GM12875 (cell line): ENCODE results near the gene KLHL4.
"Not testable (repeated sequence)": the region's sequence is repeated elsewhere in the genome, so short reads cannot be mapped to it uniquely, and the experiment has no call there.

Experiments
- H3K4me3 ChIP-seq: one replicate; pipeline ENCODE4 v1.5.1; 2011; ENCODE audit warnings: low read depth, low read length, control low read depth
- TF ChIP-seq, protein P1 (sequence below): IDR thresholded peaks from 2 replicates; pipeline ENCODE4 v1.5.1; 2011; ENCODE audit warnings: low read depth, mild to moderate bottlenecking, control low read depth, inconsistent platforms, low read length, moderate library complexity, borderline replicate concordance; ENCODE audit not compliant: insufficient read depth

Gene KLHL4, protein sequence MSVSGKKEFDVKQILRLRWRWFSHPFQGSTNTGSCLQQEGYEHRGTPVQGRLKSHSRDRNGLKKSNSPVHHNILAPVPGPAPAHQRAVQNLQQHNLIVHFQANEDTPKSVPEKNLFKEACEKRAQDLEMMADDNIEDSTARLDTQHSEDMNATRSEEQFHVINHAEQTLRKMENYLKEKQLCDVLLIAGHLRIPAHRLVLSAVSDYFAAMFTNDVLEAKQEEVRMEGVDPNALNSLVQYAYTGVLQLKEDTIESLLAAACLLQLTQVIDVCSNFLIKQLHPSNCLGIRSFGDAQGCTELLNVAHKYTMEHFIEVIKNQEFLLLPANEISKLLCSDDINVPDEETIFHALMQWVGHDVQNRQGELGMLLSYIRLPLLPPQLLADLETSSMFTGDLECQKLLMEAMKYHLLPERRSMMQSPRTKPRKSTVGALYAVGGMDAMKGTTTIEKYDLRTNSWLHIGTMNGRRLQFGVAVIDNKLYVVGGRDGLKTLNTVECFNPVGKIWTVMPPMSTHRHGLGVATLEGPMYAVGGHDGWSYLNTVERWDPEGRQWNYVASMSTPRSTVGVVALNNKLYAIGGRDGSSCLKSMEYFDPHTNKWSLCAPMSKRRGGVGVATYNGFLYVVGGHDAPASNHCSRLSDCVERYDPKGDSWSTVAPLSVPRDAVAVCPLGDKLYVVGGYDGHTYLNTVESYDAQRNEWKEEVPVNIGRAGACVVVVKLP

DNA sequence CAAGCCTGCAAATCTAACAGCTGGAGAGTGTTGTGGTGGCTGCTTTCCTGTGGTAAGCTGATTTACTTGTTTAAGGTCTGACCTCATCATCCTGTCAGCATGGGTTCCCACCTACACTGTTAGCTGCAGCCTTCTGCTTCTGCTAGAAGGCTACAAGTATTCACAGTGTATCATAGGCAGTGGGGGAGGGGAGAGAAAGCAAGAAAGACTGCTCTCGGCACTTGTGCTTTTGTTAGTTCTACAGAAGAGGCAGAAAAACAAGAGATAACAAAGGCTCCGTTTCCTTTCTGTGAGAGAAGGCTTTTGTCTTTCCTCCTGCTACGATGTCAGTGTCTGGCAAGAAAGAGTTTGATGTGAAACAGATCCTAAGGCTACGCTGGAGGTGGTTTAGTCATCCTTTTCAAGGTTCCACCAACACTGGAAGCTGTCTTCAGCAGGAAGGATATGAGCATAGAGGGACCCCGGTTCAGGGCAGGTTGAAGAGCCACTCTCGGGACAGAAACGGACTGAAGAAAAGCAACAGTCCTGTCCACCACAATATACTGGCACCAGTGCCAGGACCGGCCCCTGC is at the start of gene KLHL4:
Gene KLHL4, plus strand, starts transcription at position 232 of the 571 bp plus-strand sequence. Its CDS starts 92 bp downstream, at position 324.
- no peak within 1 kb of the TSS for H3K4me3 ChIP-seq
- TF ChIP-seq, protein P1, sequence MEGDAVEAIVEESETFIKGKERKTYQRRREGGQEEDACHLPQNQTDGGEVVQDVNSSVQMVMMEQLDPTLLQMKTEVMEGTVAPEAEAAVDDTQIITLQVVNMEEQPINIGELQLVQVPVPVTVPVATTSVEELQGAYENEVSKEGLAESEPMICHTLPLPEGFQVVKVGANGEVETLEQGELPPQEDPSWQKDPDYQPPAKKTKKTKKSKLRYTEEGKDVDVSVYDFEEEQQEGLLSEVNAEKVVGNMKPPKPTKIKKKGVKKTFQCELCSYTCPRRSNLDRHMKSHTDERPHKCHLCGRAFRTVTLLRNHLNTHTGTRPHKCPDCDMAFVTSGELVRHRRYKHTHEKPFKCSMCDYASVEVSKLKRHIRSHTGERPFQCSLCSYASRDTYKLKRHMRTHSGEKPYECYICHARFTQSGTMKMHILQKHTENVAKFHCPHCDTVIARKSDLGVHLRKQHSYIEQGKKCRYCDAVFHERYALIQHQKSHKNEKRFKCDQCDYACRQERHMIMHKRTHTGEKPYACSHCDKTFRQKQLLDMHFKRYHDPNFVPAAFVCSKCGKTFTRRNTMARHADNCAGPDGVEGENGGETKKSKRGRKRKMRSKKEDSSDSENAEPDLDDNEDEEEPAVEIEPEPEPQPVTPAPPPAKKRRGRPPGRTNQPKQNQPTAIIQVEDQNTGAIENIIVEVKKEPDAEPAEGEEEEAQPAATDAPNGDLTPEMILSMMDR, result no peak

DNA sequence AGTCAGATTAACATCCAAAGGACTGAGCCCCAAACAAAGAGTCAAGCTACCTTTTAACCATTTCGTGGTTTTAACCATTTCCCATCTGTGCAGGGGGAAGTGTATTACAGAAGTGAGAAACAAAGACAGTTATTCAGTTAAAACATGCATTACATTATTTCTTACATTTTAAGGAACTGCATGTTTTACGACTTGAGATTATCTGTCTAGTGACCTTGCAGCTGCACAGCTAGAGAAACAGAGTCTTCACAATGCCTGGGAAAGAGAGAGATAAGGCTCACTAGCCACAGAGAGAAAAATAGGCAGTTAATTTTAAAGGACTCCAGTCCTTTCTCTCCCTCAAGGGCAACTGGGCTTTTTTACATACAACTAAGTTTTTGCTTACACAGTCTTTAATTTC is 48.7 kb upstream of the KLHL4 start:
- no peak overlapping the region for H3K4me3 ChIP-seq
- TF ChIP-seq, protein P1, result no peak

DNA sequence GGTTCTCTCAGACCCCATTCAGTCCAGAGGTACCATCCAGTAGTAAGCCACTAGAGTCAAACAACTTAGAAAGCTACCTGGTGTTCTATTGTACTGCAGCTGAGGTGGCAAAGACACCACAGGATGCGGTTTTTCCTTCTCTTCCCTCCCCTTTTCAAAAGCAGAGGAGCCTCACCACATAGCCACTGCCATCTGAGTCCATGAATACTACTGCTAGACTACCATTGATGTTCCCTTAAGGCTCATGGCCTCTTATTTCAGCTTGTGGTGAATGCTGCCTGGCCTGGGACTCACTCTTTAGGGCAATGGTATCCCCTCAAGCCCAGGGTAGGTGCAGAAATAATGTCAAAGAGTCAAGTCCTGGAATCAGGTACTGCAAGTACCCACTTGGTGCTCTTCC is 41.8 kb upstream of the KLHL4 start:
- TF ChIP-seq, protein P1, result no peak
- H3K4me3 ChIP-seq, result no peak overlapping the region

DNA sequence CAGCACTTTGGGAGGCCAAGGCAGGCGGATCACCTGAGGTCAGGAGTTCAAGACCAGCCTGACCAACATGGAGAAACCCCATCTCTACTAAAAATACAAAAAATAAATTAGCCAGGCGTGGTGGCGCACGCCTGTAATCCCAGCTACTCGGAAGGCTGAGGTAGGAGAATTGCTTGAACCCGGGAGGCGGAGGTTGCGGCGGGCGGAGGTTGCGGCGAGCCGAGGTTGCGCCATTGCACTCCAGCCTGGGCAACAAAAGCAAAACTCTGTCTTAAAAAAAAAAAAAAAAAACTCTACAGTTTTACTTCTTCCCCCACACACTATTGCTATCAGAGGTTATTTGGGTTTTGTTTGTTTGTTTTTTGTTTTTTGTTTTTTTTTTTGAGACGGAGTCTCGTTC is 38.9 kb upstream of the KLHL4 start:
- not testable (repeated sequence) for H3K4me3 ChIP-seq

DNA sequence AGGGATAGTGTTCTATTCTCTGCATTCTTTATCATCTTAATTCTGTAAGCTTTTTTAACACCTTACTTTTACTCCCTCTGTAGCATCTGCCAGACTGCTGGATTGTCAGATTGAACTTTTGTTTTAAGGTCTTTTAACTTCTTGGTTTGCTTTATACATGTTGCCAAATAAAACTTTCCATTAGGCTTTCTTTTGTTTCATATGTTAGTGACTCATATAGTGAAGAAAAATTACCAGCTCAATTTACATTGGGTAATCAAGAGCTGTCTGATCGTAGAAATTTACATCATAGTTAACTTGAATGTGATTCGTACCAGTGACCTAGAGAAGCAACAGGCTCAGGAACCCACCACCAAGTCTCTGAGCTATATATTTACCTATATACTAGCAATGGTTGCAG is 28.5 kb upstream of the KLHL4 start:
- H3K4me3 ChIP-seq, result no peak overlapping the region
- TF ChIP-seq, protein P1, result no peak

DNA sequence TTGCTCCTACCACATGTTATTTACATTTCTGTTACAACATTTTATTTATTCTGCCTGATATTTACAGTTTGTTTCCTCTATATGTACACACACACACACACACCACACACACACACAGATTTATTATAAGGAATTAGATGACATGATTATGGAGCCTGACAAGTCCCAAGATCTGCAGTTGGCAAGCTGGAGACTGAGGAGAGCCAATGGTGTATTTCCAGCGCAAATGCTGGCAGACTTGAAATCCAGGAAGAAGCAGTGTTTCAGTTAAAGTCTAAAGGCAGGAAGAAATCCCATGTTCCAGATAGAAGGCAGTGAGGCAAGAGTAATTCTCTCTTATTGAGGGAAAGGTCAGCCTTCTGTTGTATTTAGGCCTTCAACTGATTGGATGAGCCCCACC is 1.8 kb upstream of the KLHL4 start:
- TF ChIP-seq, protein P1, result no peak
- no peak overlapping the region for H3K4me3 ChIP-seq

DNA sequence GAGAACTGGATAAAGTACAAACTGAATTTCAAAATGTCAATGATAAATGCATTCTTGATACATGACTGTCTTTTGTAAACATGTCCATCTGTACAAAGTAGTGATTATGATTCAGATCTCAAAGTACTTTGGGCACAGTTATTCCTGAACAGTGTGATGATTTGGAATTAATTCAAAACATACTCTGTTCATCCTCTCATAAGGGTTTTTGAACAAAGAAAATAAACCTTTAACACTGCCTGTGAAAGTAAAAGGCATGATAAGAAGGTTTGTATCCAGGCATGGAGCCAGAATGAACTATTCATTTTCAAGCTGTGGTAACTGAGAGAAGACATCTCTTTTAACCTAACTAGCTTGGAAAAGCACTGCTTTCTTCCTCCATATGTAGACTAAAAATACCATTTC is 883 bp upstream of the KLHL4 start:
- H3K4me3 ChIP-seq, result no peak overlapping the region
- TF ChIP-seq, protein P1, result no peak
